ENCODE measurements around the gene JAM2.

DNA sequence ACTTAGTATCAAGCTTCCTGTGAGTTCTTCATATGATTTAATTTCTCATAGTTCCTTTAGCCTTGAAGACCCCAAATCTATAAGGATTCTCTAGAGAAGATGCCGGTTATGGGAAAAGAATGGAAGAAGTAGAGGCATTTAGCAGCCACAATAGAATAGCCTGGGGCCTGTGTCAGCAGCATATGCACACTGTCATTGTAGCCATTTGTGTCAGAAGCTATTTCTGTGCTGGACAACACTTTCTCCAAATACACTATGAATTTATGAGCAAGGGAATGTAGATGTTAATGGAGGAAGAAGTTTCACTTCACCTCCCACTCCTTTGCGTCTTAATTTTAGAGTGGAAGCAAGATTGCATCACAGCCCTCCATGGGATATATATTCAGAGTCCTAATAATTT is 17.4 kb downstream of the JAM2 start:
- TF ChIP-seq CTCF (conservative IDR thresholded peaks at IDR 0.05 in 1 of 2, IDR thresholded peaks at IDR 0.05 in 1 of 2; ENCODE audit: extremely low read depth in 1 of 2, insufficient read depth in 1 of 2, low read depth in 1 of 2, low read length in 2 of 2) (no peak), EZH2 (IDR thresholded peaks at IDR 0.05; ENCODE audit: borderline replicate concordance, low read length) (no peak)

Data from mammary epithelial cell (primary cell).